ENCODE measurements around the gene PADI1.

The PADI1 gene

GRCh38 chr1:17183388-17184160, 21.4 kb upstream of the PADI1 start:
- DNase-seq: no peak

DNA sequence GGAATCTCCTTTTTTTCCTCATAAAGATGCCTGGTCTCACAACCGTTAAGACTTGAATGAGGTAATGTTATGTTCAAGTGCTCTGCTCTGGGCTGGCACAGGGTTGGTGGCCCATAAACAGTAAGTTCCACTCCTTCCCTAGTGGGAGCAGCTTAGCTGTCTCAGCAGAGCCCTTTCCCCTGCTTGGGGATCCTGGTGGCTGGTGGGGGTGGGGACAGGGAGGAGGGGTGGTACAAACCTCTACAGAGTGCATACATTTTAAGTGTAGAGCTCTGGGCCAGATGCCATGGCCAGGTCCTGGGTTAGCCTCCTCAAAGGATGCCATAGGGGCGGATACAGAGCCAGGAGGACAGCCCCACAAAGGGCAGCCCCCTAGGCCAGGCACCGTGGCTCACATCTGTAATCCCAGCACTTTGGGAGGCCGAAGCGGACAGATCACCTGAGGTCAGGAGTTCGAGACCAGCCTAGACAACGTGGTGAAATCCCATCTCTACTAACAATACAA, 20.7 kb upstream of the PADI1 start:
- no peak for DNase-seq

GRCh38 chr1:17184822-17185484, 20.0 kb upstream of the PADI1 start:
- no peak for DNase-seq

GRCh38 chr1:17185485-17185860, 19.5 kb upstream of the PADI1 start:
- no peak for DNase-seq

- DNase-seq: no peak
Observed at GRCh38 chr1:17186216-17186909, 18.6 kb upstream of the PADI1 start.

DNA sequence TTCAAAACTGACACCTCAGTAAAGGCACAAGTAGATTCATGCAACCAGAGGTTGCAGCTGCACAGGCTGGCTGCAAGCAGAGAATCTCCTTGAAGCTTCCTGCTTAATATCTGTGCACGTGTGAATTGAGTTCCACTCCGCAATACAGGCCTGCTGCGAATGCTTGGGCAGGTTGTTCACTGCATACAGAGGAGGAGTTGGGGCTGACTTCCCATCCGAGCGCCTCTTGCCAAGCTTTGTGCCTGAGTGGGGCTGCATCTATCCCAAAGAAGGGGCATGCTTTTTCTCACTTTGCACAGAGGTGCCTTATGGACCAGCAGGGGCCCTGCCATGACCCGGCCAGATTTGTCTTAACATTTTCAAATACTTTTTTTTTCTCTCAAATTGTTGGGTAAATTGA, 17.9 kb upstream of the PADI1 start:
- DNase-seq: no peak

DNA sequence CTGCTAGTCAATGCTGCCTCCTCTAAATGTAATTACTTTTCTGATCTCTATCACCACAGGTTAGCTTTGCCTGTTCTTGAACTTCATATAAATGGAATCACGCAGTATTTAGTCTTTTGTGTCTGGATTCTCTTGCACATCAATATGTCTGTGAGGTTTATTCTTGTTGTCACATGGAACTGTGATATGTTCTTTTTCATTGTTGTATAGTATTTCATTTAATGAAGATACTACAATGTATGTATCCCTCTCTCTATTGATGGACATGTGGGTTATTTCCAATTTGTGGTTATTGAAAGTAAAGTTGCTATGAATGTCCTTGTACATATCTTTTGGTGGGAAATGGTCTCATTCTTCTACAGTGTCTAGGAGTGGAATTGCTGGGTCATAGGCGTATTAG, 16.7 kb upstream of the PADI1 start:
- no peak for DNase-seq

DNA sequence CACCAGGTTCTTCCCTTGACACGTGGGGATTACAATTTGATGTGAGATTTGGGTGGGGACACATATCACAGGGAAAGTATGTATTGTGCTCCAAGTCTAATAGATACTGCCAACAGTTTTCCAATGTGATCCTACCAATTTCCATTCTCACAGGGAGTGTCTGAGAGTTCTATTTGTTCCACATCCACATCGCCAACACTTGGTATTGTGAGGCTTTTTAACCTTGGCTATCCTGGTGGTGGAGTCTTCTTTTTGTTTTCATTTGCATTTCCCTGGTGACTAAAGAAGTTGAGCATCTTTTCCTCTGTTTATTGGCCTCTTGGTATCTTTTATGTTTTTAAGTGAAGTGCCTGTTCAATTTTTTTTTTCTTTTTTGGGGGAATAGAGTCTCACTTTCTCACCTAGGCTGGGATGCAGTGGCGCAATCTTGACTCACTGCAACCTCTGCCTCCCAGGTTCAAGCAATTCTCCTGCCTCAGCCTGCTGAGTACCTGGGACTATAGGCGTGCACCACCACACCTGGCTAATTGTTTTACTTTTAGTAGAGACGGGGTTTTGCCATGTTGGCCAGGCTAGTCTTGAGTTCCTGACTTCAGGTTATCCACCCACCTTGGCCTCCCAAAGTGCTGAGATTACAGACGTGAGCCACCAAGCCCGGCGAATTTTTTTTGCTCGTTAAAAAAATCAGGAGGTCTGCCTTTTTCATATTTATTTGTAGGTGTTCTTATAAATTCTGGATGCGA, 15.9 kb upstream of the PADI1 start:
- DNase-seq: no peak

DNA sequence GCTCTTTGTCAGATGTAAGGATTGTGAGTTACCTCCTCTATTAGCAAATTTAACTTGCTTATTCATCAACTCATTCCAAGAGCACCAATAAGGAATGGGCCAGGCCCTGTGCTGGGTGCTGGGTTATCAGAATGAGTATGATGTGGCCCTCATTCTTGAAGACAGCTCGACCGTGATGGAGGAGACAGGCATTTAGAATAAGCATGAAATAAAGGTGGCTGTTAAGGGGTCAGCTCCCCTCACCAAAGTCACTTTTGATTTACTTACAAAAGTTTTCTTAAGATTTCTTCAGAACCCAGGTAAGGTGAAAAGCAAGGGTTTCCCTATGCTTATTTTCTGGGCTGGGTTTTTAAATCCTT, 15.3 kb upstream of the PADI1 start:
- DNase-seq: no peak

GRCh38 chr1:17190010-17190995, 14.6 kb upstream of the PADI1 start:
- no peak for DNase-seq

DNA sequence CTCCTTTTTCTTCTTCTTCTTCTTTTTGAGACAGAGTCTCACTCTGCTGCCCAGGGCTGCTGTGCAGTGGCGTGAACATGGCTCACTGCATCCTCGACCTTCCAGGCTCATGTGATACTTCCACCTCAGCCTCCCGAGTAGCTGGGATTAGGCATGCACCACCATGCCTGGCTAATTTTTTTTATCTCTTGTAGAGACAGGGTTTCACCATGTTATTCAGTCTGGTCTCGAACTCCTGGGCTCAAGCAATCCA, 13.0 kb upstream of the PADI1 start:
- no peak for DNase-seq

DNA sequence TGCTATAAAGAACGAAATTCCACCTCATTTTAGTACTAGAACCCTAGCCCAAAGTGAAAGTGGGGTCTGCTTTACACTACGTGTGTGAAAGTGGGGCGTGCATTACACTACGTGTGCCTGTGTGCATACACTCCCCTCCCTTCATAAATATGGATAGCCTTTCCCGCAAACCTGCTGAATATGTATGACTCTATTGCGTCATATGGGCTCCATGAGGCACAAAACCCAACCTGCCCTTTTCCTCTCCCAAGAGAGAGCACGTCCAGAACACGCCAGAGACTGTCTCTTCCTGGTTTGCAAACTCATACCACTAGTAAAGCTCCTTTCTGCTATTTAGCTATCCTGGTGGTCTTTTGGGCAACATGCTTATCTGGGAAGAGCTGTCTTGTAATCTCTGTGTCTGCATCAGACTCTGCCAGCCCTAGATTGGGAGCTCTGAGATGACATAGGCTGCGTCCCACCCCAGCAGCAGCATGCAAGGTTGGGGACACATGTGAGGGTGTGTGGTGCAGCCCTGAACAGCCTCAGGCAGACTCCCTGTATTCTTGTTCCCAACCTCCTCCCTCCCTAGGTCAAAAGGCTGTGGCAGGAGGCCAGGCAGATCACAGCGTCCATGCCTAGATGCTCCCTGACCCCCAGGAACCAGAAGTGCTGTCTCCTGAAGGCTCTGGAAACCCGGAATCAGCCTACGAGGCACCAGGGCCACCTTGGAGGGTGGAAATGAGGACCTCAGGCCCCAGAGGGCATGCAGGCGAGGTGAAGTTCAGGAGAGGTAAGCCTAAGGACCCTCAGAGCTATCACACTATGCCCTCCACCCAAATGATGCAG, 12.3 kb upstream of the PADI1 start:
- DNase-seq: no peak

DNA sequence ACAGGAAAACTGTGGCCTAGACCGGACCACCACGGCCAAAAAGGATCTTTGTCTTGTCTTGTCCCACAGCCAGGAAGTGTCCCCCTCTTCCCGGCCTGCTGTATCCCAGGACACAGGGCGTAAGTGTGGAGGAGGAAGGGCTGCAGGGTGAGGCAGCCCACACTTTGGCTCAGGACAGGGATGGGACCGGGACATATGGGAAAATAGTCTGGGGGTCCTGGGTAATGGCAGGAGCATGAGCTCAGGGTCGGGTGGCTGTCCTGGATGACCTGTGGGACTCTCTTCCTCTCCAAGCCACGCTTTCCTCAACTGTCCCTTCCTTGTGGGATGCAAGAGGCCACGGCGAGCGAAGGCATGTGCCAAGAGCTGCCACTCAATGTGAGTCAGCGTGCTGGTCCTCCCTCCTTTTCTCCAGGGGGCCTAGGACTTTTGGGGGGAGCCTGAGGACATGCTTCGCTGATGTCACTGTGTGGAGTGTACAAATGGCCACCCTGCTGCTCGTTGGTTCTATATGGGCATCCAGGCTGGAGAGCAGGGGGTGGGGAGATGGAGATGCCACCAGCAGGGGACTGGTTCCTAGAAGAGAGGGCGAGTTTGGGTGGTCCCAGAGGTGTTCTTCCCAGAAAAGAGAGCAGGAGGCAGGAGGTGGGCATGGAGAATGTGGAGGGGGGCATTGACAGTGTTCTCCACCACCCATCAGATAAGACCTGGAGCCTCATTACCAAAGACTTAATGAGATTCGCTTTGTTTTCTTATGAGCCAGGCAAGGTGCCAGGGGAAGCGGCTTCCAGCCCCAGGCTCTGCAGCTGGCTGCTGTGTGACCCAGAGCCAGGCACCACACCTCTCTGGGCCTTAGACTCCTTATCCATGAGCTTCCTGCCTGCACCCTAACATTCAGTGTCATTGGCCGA, 11.5 kb upstream of the PADI1 start:
- DNase-seq: no peak

DNA sequence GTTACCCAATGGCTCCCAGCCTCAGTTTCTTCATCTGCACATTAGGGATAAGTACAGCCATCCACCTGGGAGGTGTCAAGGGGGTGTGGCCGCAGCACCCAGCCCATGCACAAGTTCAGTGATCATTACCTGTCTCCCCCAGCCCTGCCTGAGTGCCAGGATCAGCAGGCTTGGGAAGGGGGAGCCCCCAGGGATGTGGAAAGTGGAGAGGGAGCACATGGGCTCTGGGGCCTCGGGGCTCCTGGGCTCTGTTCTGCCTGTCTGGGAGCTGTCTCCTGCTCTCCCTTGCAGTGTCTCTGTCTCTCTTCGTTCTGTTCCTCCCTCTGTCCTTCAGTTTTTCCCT, 10.8 kb upstream of the PADI1 start:
- no peak for DNase-seq

- DNase-seq: no peak
Observed at GRCh38 chr1:17194615-17195528, 10.1 kb upstream of the PADI1 start.

DNA sequence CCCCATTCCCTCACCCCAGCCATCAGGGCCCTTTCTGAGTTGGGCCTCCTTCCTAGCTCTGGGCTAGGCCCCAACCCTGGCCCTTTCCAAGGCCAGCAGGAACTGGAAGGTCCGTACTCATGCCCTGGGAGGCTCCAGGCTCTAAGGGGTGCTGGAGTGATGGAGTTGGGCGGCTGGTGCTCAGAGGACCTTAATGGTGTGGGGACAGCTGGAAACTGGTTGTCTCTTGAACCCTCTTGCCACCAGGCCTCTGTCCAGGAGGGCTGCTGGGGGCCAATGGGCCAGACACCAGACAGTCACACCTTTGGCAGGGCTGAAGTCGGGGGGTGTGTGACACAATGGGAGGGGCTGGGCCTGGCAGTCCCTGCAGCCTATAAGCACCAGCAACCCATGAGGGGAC, 9.2 kb upstream of the PADI1 start:
- DNase-seq: no peak

- no peak for DNase-seq
Observed at GRCh38 chr1:17196496-17197185, 8.3 kb upstream of the PADI1 start.

GRCh38 chr1:17197696-17198095, 7.2 kb upstream of the PADI1 start:
- DNase-seq: no peak
